Neural cell (in vitro differentiated cells): ENCODE measurements around the gene ZSWIM5.

Experiments
- CTCF ChIP-seq: fragments of 450-650 bp; IDR thresholded peaks from 2 replicates; pipeline ENCODE4 v1.5.1; 2014; ENCODE audit warnings: antibody characterized with exemption, mild to moderate bottlenecking, moderate library complexity; ENCODE audit not compliant: poor library complexity, severe bottlenecking
- EZH2 ChIP-seq: fragments of 200-600, 300-800 bp; shearing (Covaris generic), sonication (generic); IDR thresholded peaks from 2 replicates; pipeline ENCODE4 v1.6.1; 2014; ENCODE audit warnings: antibody characterized with exemption, low read length, borderline replicate concordance, mild to moderate bottlenecking; ENCODE audit not compliant: insufficient read depth, poor library complexity, severe bottlenecking
- MXI1 ChIP-seq: fragments of 450-650 bp; conservative IDR thresholded peaks from 2 replicates; pipeline ENCODE4 v1.6.1; 2014; ENCODE audit warnings: antibody characterized with exemption, mild to moderate bottlenecking; ENCODE audit not compliant: poor library complexity, severe bottlenecking
- POLR2AphosphoS5 ChIP-seq: IDR thresholded peaks from 2 replicates; pipeline ENCODE4 v1.6.1; 2012
- RAD21 ChIP-seq: fragments of 450-650 bp; conservative IDR thresholded peaks from 2 replicates; pipeline ENCODE4 v1.6.1; 2014; ENCODE audit warnings: antibody characterized with exemption, mild to moderate bottlenecking, moderate library complexity
- SMC3 ChIP-seq: fragments of 450-650 bp; conservative IDR thresholded peaks from 2 replicates; pipeline ENCODE4 v1.6.1; 2014; ENCODE audit warnings: antibody characterized with exemption, mild to moderate bottlenecking, moderate library complexity; ENCODE audit not compliant: poor library complexity

DNA sequence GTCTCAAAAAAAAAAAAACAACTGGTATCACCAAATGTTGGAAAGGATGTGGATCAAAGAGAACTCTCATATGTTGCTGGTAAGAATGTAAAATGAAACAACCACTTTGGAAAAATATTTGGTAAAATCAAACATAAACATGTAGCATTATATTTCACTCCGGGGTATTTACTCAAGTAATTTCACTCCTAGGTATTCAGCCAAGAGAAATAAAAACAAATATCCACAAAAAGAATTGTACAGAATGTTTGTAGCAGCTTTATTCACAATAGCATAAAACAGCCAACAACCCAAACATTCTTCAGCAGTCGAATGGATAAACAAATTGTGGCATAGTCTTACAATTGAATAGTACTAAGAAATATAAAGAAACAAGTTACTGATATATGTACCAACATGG, 32.4 kb upstream of the ZSWIM5 start:
- TF ChIP-seq CTCF (no peak), EZH2 (no peak), RAD21 (no peak), SMC3 (no peak), POLR2AphosphoS5 (no peak), MXI1 (no peak)
